HG03521 (cell line): ENCODE measurements around the gene PAFAH2.

Source experiments
- ATAC-seq: cut with Tn5 transposase; IDR thresholded peaks from one replicate; pipeline ENCODE4 v1.9.1; 2021; ENCODE audit warnings: mild to moderate bottlenecking, moderate library complexity; ENCODE audit not compliant: unreplicated experiment

PAFAH2 gene

GRCh38 chr1:26031611-26032220, 33.9 kb upstream of the PAFAH2 start:
- no peak for ATAC-seq

GRCh38 chr1:26031196-26031595, 33.3 kb upstream of the PAFAH2 start:
- no peak for ATAC-seq

- no peak for ATAC-seq
Measured at GRCh38 chr1:26029864-26030481, 32.1 kb upstream of the PAFAH2 start.

GRCh38 chr1:26029054-26029863, 31.4 kb upstream of the PAFAH2 start:
- no peak for ATAC-seq

GRCh38 chr1:26028490-26028980, 30.7 kb upstream of the PAFAH2 start:
- no peak for ATAC-seq

- no peak for ATAC-seq
Measured at GRCh38 chr1:26027716-26028489, 30.0 kb upstream of the PAFAH2 start.

- no peak for ATAC-seq
Measured at GRCh38 chr1:26025517-26025916, 27.7 kb upstream of the PAFAH2 start.

GRCh38 chr1:26025060-26025459, 27.2 kb upstream of the PAFAH2 start:
- ATAC-seq, result no peak

- no peak for ATAC-seq
Measured at GRCh38 chr1:26023826-26024225, 26.0 kb upstream of the PAFAH2 start.

- no peak for ATAC-seq
Measured at GRCh38 chr1:26023009-26023408, 25.1 kb upstream of the PAFAH2 start.

- no peak for ATAC-seq
Measured at GRCh38 chr1:26022404-26022779, 24.5 kb upstream of the PAFAH2 start.

- ATAC-seq, result no peak
Measured at GRCh38 chr1:26021647-26022403, 24.0 kb upstream of the PAFAH2 start, which contains the start of gene EXTL1. Gene EXTL1 (plus strand): TSS chr1:26021775. CDS start chr1:26022647, 872 bp downstream.

- no peak for ATAC-seq
Measured at GRCh38 chr1:26020941-26021646, 23.2 kb upstream of the PAFAH2 start.

GRCh38 chr1:26020330-26020768, 22.5 kb upstream of the PAFAH2 start:
- ATAC-seq, result no peak

GRCh38 chr1:26019641-26020315, 21.9 kb upstream of the PAFAH2 start:
- no peak for ATAC-seq

- ATAC-seq, result no peak
Measured at GRCh38 chr1:26017606-26018005, 19.7 kb upstream of the PAFAH2 start.

GRCh38 chr1:26016953-26017545, 19.2 kb upstream of the PAFAH2 start:
- no peak for ATAC-seq

GRCh38 chr1:26016258-26016952, 18.5 kb upstream of the PAFAH2 start:
- ATAC-seq, result no peak
